Transverse colon (tissue), 4 donors: ENCODE results near the gene MUCL3.
"Not testable (repeated sequence)": the region's sequence is repeated elsewhere in the genome, so short reads cannot be mapped to it uniquely, and the experiment has no call there.

Source experiments
- CTCF ChIP-seq, 5 experiments: fragments of 200-600 bp in 3 of 5; fragments of 450-650 bp in 2 of 5; sonication (generic) in 3 of 5; IDR thresholded peaks; 1 replicate in 2 of 5; 2 replicates in 3 of 5; pipeline ENCODE4 v1.5.1; 2016 to 2017; ENCODE audit warnings: antibody characterized with exemption in 5 of 5, inconsistent platforms in 3 of 5, mild to moderate bottlenecking in 2 of 5, moderate library complexity in 1 of 5
- POLR2A ChIP-seq: fragments of 450-650 bp; IDR thresholded peaks from one replicate; pipeline ENCODE4 v1.6.1; 2016; ENCODE audit warnings: antibody characterized with exemption, mild to moderate bottlenecking, moderate library complexity
- POLR2AphosphoS5 ChIP-seq, 3 donors: sonication (generic); formaldehyde crosslinking; IDR thresholded peaks; one replicate each; pipeline ENCODE4 v1.6.1; 2016; ENCODE audit warnings: antibody characterized with exemption in 3 of 3

GRCh38 chr6:30907290-30907757 lies 33.4 kb upstream of the MUCL3 start:
- TF ChIP-seq CTCF (IDR thresholded peaks at IDR 0.05); POLR2AphosphoS5 (IDR thresholded peaks at IDR 0.05); POLR2A: not testable (repeated sequence)
